Activated CD8-positive, alpha-beta memory T cell treated with anti-CD3 and anti-CD28 coated beads, Interleukin-2, amount 50 U/mL, for 4 hours (primary cell): ENCODE data around the gene CNNM2.
"Not testable (repeated sequence)": the region's sequence is repeated elsewhere in the genome, so short reads cannot be mapped to it uniquely, and the experiment has no call there.

Source experiments
- DNase-seq: peaks from one replicate; pipeline ENCODE4 v3.0.0-alpha.2; 2020

CNNM2 gene

GRCh38 chr10:103111031-103111917 lies 193.2 kb downstream of the CNNM2 start:
- no peak for DNase-seq

GRCh38 chr10:103111918-103112877 lies 194.1 kb downstream of the CNNM2 start:
- no peak for DNase-seq

GRCh38 chr10:103114876-103115275 lies 196.8 kb downstream of the CNNM2 start:
- no peak for DNase-seq

GRCh38 chr10:103117247-103117646 lies 199.2 kb downstream of the CNNM2 start:
- no peak for DNase-seq

GRCh38 chr10:103120546-103120945 lies 202.5 kb downstream of the CNNM2 start:
- DNase-seq = no peak

GRCh38 chr10:103120977-103121735 lies 203.1 kb downstream of the CNNM2 start:
- DNase-seq = no peak

GRCh38 chr10:103123282-103124024 lies 205.4 kb downstream of the CNNM2 start:
- DNase-seq = no peak

- DNase-seq = no peak
These were observed 206.5 kb downstream of the CNNM2 start for GRCh38 chr10:103124420-103125096.

- no peak for DNase-seq
These were observed 207.5 kb downstream of the CNNM2 start for GRCh38 chr10:103125323-103126267.

GRCh38 chr10:103127241-103127640 lies 209.1 kb downstream of the CNNM2 start:
- DNase-seq = no peak

- not testable (repeated sequence) for DNase-seq
These were observed 212.1 kb downstream of the CNNM2 start for GRCh38 chr10:103130180-103130579.

GRCh38 chr10:103130910-103131309 lies 212.8 kb downstream of the CNNM2 start:
- DNase-seq = no peak

- not testable (repeated sequence) for DNase-seq
These were observed 217.1 kb downstream of the CNNM2 start for GRCh38 chr10:103135168-103135567.

- no peak for DNase-seq
These were observed 221.7 kb downstream of the CNNM2 start for GRCh38 chr10:103139803-103140202.
